Skin epidermis (tissue), 12 donors: Measurements from ENCODE around the gene JUNB.
A peak's percentile ranks its signal among the peaks of the same experiment; 100 is the strongest.

Experiments
- H3K27ac ChIP-seq, 21 experiments: fragments of 200-600 bp; sonication (generic) in 11 of 21; one replicate each; pipeline ENCODE4 v1.5.0; 2020; ENCODE audit warnings: mild to moderate bottlenecking in 3 of 21, inconsistent platforms in 2 of 21, moderate library complexity in 2 of 21
- H3K4me3 ChIP-seq, 7 experiments: fragments of 200-600 bp; sonication (generic) in 2 of 7; one replicate each; pipeline ENCODE4 v1.5.0; 2020; ENCODE audit warnings: inconsistent platforms in 2 of 7, mild to moderate bottlenecking in 2 of 7, moderate library complexity in 1 of 7

The JUNB gene

DNA sequence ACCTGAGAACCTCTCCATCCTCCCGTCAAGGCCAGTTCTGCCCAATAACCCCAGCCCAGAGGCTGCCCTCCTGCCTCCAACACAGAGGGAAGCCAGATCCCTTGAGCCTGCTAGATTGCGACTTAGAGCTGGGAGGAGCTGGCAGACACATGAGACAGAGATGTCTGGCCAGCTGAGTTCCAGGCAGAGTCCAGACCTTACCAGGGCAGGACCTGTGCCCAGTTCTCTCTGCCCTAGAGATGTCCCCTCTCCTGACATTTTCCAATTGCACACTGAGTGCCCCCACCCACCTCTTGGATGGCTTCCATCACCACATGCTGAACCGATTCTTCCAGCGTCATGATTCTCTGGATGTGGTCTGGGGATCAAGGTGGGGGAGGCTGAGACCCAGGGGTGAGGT lies 19.0 kb upstream of the JUNB start:
- Histone ChIP-seq H3K4me3 (no peak overlapping the region), H3K27ac (peak overlapping the region in 2 of 21 experiments; percentile 37 to 47)

DNA sequence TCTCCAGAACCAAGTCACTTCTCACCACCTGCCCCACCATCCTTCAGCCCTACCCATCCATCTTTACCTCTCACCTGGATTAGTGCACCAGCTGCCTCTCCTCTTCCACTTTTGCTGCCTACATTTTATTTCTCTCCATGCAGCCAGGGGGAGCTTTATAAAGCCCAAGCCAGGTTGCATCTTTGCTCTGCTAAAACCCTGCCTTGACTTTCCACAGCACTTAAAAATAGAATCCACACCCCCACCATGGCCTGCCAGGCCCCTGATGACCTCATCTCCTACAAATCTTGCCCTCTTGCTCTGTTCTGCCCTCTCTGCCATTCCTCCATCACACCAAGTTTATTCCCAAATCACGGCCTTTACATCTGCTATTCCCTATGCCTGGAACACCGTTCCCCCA lies 17.7 kb upstream of the JUNB start:
- Histone ChIP-seq H3K27ac (peak overlapping the region in 1 of 21 experiments; percentile 94), H3K4me3 (no peak overlapping the region)

DNA sequence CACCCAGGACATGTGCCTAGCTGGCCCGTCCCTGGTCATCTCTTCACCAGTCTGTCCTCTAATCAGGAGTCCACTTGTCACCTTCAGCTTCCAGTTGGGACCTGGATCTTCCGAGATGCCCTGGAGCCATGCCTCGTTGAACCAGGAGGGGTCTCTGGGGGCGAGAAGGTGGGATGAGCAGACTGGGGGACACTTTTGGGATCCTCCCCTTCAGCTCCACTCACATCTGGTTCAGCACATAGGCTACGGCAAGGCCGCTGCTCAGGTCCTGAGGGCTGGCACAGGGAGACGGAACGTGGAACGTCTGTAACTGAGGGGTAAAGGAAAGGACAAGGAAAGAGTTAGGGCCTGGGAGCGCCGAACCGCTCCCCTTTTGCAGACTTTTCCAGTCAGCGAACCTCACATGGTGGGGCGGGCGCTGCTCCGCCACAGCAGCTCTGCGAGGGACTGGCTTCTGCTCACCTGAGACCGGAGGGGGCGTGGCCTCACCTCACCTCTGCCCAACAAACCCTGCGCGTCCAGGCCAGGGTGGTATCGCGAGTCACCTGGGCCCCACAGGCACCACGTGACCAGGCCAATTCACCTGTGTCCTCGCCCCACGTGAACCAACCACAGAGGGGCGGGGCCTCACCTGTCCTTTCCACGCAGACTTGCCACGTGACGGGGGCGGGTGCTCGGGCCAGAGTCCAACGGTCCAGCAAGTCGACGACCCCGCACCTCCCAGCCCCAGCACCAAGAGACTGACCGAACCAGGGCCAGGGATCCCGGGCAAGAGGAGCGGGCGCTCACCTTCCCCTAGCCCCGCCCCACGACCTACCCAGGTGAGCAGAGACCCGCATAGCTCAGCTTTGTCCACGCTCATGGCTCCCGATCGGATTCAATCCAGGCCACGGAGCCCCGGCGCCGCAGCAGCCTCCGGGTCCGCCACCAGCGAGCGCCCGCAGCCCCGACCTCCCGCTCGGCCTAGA lies 16.4 kb upstream of the JUNB start, which contains the start of gene HOOK2:
Gene HOOK2, minus strand, starts transcription at position 965 of the 968 bp plus-strand sequence. Its CDS starts 103 bp downstream, at position 862.
- peak within 1 kb of the TSS in 20 of 21 experiments; percentile 69 to 96 (median 86) for H3K27ac ChIP-seq
- H3K4me3 ChIP-seq = peak within 1 kb of the TSS; percentile 61 to 75 (median 68)

DNA sequence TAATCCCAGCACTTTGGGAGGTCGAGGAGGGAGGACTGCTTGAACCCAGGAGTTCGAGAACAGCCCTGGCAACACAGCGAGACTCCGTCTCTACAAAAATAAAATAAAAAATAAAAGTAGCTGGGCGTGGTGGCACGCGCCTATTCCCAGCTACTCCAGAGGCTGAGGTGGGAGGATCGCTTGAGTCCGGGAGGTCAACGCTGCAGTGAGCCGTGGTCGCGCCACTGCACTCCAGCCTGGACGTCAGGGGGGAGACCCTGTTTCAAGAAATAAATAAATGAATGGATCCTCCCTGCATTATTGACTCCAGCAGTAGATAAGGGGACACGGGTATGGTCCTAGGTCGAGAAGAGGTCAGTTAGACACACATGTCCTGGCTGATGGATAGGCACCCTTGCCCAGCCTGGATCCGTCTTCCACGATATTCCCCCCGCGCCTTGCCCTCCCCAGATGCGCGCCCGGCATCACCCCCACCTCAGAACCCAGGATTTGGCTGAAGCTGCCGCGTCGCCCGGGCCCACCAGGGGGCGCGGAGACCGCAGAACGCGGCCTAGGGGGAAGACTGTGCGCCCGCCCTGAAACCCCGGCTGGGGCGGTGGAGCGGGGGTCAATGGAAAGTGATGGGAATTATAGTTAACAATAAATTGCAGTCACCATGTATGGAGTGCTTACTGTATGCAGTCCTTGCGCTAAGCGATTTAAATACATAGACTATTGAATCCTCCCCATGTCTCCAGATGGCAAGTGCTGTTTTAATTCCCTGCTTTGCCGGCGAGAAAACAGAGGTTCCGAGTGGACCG lies 13.9 kb upstream of the JUNB start:
- peak overlapping the region; percentile 71 to 99 (median 96) for H3K27ac ChIP-seq
- peak overlapping the region; percentile 39 to 60 (median 53) for H3K4me3 ChIP-seq

DNA sequence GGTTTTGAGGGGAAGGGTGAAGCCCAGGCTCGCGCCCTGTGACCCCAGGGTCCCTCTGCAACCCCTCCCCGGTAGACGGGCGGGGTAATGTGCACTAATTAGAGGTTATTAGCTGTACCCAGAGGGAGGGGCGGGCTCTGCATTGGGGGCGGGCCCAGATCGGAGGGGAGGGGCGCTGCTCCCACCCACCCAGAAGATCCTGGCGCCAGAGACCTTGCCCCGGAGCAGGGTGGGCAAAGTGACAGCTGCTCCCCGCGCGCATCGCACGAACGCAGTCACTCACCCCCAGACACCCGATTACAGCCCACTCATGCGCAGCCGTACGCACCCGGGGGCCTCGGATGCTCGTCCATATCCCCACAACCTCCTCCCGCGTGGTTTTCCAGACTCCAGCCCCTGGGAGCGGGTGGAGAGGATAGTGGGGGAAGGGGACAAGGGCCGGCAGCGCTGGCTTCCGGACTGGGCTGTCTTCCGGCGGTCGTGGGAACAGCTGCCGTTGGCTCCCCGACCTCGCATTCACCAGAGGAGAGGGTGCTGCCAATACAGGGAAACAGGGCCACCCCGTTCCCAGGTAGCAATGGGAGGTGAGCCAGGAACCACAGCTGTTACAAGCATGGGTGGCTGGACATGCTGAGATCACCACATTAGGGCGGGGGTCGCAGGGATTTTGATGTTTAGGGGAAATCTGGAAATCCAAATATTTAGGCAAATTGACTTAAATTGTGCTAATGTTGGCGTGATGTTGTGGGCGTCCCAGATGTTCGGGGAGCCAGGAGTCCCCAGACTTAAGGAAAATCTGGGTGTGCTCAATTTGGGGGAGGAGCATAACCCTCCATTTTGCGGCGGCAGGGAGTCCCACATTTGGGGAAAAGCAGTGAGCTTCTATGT lies 13.0 kb upstream of the JUNB start:
- peak overlapping the region; percentile 39 to 60 (median 53) for H3K4me3 ChIP-seq
- peak overlapping the region; percentile 71 to 99 (median 96) for H3K27ac ChIP-seq

DNA sequence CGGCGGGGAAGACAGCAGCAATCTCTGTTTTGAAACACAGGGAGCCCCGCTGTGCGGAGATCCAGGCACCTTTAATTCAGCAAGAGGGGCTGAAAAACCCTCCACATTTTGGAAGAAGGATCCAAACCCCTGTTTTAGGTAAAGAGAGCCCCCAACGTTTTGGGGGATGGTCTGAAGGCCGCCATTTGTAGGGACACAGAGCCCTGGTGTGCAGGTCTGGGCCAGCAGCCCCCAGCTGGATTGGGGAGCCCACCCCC lies 12.5 kb upstream of the JUNB start:
- H3K4me3 ChIP-seq = peak overlapping the region; percentile 39 to 60 (median 53)

DNA sequence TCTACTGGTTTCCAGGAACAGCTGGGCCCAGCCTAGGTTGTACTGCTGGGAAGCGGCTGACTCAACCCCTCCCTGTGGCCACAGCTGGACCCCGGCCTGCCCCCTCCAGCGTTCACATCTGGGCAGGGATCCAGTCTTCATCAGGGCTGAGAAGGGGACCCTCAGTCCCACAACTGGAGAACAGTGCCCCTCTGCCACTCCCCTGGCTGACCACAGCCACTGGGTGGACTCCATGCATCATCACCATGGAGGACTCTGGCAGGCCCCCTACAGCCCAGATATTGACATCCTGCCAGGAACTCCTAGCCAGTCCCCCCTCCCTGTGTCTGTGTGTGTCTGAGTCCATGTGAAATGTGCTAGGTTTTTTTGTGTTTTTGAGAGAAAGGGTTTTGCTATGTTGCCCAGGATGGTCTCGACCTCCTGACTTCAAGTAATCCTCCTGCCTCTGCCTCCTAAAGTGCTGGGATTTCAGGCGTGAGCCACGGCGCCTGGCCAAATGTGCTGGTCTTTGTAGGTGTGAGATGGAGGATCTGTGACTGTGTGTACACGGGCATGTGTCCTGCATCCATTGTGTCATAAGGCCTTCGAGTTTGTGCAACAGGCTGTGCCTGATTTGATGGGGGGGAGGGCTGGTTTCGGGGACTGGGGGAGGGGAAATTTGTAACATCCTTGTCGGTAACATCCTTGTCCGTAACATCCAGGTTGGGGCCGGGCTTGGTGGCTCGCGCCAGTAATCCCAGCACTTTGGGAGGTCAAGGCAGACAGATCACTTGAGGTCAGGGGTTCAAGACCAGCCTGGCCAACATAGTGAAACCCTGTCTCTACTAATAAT lies 11.9 kb upstream of the JUNB start:
- Histone ChIP-seq H3K27ac (peak overlapping the region; percentile 71 to 99 (median 96)), H3K4me3 (peak overlapping the region; percentile 39 to 60 (median 53))

More for the DNA sequence above, 12.5 kb upstream of the JUNB start:
- peak overlapping the region; percentile 71 to 99 (median 96) for H3K27ac ChIP-seq

DNA sequence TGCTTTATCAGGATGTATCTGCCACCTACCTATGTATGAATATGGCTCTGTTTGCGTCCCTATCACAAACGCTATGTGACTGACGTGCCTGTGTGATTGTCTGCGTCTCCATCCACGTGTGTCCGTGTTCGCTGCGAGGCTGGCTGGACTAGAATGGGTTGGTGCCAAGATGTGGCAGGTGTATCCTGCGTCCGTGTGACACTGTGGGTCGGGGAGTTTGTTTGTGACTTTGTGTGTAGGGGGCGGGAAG lies 9.2 kb upstream of the JUNB start:
- H3K27ac ChIP-seq = peak overlapping the region; percentile 79 to 100 (median 98)
- peak overlapping the region; percentile 29 to 48 (median 39) for H3K4me3 ChIP-seq

DNA sequence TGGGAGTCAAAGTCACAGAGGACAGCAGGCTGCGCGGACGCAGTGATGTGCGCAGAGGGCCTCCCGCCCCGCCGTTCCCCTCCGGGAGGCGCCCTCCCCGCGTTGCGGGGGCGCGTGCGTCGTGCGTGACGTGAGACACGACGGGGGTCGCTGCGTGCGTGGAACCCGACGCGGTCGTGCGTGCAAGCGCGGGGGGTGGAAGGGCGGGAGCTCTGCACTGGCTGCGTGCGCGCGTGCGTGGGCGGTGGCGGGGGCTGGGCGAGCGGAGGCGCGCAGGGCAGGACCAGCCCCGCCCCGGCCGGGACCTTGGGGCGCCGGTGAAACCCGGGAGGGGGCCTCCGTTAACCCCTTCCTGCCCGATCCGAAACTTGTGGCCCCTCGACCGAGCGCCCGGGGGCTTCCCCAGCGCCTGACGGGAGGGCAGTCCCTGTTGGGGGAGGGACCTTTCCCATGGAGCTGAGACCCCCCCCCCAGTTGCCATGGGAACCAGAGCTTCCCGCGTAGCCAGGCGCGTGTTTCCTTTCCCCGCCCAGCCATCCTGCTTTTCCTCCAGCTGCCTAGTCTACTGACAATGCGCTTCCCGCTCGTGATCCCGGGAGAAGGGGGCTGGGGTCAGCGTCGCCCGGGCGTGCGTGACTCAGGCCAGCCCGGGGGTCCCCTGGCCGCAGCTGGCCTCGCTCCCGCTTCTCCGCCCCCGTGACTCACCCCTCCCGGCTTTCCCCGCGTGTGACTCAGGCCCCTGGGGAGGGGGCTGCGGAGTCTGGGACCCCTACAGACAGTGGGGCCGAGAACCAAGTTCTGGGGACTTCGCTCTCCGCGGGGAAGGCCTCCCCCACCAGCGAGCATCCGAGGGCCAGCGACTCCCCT lies 8.6 kb upstream of the JUNB start:
- H3K27ac ChIP-seq = peak overlapping the region; percentile 79 to 100 (median 98)
- H3K4me3 ChIP-seq = peak overlapping the region; percentile 29 to 48 (median 39)

DNA sequence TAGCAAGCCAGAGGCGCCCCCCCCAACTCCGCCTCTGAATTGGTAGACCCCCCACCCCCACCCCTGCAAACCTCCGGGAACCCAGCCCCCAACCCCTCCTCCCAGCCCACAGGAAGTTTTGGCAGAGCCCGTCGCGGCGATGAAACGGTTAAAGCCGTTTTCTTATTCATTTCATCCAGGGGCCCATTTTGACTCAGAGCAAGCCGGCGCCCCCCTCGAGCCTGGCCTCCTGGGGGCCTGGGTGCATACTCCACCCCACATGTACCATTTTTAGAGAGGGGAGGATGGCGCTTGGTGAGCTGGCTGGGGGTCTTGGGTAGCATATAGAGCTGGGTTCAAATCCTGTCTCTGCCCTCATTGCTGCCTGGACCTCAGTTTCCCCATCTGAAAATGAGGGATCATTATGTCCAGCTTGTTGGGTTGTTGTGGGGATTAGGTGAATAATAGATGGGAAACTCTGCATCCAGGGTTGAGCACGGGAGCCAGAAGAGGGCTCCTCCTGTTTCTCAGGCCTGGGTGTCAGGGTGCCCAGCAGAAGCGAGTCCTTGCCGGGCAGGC lies 7.9 kb upstream of the JUNB start:
- Histone ChIP-seq H3K4me3 (peak overlapping the region; percentile 29 to 48 (median 39)), H3K27ac (peak overlapping the region; percentile 79 to 100 (median 98))

DNA sequence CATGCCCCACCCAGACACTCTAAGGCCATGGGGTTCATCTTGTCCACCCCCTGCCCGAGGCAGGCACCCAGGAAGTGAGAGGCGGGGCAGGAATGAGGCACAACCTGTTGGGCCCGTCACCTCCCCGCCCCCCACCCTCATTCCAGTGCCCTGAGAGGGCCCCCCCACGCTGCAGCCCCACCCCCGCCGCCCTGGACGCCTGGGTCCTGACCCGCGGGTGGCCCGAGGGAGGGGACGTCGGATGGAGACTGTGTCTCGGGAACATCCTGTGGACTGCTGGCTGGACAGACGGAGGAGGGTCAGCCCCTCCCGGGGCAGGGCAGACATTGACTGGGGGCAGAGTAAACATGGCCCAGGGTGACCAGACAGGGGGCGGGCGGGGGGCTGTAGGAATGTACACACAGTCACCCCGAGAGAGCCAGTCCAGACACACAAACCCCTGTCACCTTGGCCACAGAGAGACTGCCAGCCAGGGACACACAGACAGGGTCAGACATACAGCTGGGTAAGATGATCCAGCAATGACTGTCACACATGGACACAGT lies 7.4 kb upstream of the JUNB start:
- H3K4me3 ChIP-seq = peak overlapping the region in 3 of 7 experiments; percentile 39 to 40 (median 39)

DNA sequence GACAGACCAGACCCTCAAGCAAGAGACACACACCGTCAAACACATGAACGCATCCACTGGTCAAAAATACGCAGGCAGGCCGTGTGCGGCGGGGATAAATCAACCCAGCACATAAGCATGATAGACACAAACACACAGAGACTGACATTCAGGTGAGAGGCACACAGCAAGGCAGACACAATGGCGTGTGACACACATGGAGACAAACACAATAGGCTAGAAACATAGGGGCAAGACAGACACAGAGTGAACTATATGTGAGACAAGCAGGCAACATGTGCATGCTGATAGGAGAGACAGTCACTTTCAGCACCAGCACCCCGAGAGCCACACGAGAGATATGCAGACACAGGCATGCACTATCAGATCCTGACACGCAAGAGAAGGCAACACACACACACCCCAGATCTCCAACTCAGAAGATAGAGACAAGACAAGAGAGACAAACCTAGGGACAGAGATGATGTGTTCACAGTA lies 6.9 kb upstream of the JUNB start:
- peak overlapping the region; percentile 79 to 100 (median 98) for H3K27ac ChIP-seq
- H3K4me3 ChIP-seq = peak overlapping the region in 3 of 7 experiments; percentile 0 to 39 (median 1)

More for the DNA sequence above, 7.4 kb upstream of the JUNB start:
- H3K27ac ChIP-seq = peak overlapping the region; percentile 79 to 100 (median 98)

DNA sequence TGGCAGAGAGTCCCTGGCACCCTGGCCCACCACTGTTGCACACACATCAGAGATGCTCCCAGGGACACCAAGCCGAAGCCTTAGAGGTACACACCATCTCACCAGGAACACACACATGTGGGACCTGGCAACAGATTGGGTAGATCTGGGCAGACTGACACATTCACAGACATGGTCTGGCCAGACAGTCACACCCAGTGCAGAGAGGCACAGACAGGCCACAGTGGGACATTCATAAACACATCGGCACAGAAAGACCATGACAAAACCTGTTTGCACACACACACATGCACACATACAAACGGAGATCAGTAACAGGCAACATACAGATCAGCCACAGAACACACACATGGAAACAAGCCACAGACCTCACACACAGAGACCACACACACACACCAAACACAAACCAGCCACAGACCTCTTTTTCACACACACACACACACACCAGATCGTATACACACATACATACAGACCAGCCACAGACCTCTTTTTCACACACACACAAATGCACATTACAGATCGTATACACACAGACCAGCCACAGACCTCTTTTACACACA lies 6.3 kb upstream of the JUNB start:
- H3K27ac ChIP-seq = peak overlapping the region in 20 of 21 experiments; percentile 95 to 100 (median 98)
- peak overlapping the region in 1 of 7 experiments; percentile 0 for H3K4me3 ChIP-seq

DNA sequence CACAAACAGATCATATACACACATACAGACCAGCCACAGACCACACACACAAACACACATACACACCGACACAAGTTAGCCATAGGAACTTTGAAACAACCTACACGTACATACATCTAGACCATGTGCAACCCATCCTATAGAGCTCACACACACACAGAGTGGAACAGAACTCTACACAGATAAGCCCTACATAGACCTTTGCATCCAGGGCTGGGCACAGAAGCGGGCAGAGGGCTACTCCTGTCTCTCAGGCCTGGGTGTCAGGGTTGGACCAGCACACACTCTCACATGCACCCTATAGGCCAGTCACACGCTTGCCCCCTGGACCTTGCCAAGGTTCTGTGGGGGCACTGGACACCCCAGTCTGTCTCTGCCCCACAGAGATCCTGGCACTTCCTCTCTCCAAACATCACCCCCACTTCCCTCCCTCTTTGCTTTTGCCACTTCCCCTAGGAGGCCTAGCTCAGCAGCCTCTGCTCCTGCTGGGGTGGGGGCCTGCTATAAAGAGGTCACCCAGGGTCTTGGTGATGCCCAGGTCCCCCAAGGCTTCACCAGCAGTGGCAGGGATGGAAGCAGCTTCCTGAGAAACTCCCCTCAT lies 5.8 kb upstream of the JUNB start:
- Histone ChIP-seq H3K27ac (peak overlapping the region; percentile 67 to 100 (median 98)), H3K4me3 (peak overlapping the region in 1 of 7 experiments; percentile 1)

DNA sequence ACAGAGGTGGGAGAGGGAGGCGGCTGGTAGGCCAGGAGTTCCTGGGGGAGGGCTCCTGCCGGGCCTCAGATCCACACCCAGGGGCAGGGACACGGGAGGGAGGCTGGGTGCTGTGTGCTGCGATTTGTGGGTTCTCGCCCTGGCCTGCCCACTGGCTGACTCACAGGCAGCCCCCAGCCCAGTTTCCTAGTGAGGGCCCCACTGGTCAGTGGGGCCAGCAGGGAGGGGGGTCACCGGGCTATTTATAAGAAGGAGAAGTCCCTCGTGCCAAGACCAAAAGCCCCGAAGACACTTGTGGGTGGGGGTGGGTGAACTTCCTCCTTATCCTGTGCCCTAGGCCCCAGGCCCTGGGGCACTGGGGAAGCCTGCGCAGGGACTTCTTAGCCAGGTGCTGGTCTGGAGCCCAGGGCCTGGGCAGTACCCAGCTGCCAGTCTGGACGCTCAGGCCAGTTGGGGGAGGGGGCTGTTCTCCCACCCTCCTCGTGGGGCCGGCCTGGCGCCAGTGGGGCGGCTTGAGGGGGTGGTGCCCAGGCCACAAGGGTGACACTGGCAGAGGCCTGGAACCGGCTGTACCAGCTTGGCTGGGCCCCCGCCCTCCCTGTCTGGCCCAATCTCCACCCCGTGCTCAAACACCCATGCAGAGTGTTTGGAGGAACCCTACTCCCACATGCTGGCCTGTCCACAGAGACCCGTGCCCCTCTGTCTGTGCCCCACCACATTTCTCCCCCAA lies 5.0 kb upstream of the JUNB start:
- peak overlapping the region; percentile 67 to 100 (median 98) for H3K27ac ChIP-seq
- H3K4me3 ChIP-seq = peak overlapping the region in 1 of 7 experiments; percentile 1
